ENCODE results near the gene PLPP1. TPM values are rescaled to one million over a fixed set of nuclear protein-coding genes. Genes with fewer than 3 reads are reported as not detected.
A peak's percentile ranks its signal among the peaks of the same experiment; 100 is the strongest.

The PLPP1 gene
- total RNA-seq, 1 donor from 2014 or later: 75.9 TPM

GRCh38 chr5:55467862-55468551 is 66.8 kb downstream of the PLPP1 start:
- intact Hi-C loops (cut with DNase I): no loop called here
- DNase-seq (no peak), ATAC-seq (ENCODE audit: poor library complexity) (no peak)

- DNase-seq (no peak), ATAC-seq (ENCODE audit: poor library complexity) (no peak)
- intact Hi-C loops (cut with DNase I): no loop called here
Observed at GRCh38 chr5:55463613-55464012, 71.2 kb downstream of the PLPP1 start.

GRCh38 chr5:55459572-55459971 is 75.2 kb downstream of the PLPP1 start:
- intact Hi-C loops (cut with DNase I): no loop called here
- no peak for DNase-seq
- no peak for ATAC-seq (ENCODE audit: poor library complexity)

- DNase-seq (no peak), ATAC-seq (ENCODE audit: poor library complexity) (no peak)
- intact Hi-C loops (cut with DNase I): no loop called here
Observed at GRCh38 chr5:55456216-55456895, 78.4 kb downstream of the PLPP1 start.

GRCh38 chr5:55454282-55454681 is 80.5 kb downstream of the PLPP1 start:
- DNase-seq (no peak), ATAC-seq (ENCODE audit: poor library complexity) (no peak)
- intact Hi-C loops (cut with DNase I): no loop called here

GRCh38 chr5:55453211-55453610 is 81.6 kb downstream of the PLPP1 start:
- intact Hi-C loops (cut with DNase I): no loop called here
- no peak for DNase-seq
- ATAC-seq (ENCODE audit: poor library complexity): no peak

GRCh38 chr5:55451976-55452375 is 82.8 kb downstream of the PLPP1 start:
- DNase-seq: no peak
- no peak for ATAC-seq (ENCODE audit: poor library complexity)
- intact Hi-C loops (cut with DNase I): no loop called here

GRCh38 chr5:55450050-55450765 is 84.6 kb downstream of the PLPP1 start:
- ATAC-seq (ENCODE audit: poor library complexity): peak; percentile 5

GRCh38 chr5:55446640-55447351 is 88.0 kb downstream of the PLPP1 start:
- peak; percentile 66 for ATAC-seq (ENCODE audit: poor library complexity)
- DNase-seq: no peak
- intact Hi-C loops (cut with DNase I): no loop called here

More at GRCh38 chr5:55450050-55450765, 84.6 kb downstream of the PLPP1 start:
- intact Hi-C loops (cut with DNase I): no loop called here
- DNase-seq: no peak

GRCh38 chr5:55445791-55446190 is 89.0 kb downstream of the PLPP1 start:
- ATAC-seq (ENCODE audit: poor library complexity) (no peak), DNase-seq (no peak)
- intact Hi-C loops (cut with DNase I): no loop called here

- ATAC-seq (ENCODE audit: poor library complexity): no peak
- DNase-seq: no peak
- intact Hi-C loops (cut with DNase I): no loop called here
Observed at GRCh38 chr5:55441954-55442353, 92.8 kb downstream of the PLPP1 start.

- intact Hi-C loops (cut with DNase I): no loop called here
- no peak for DNase-seq
- peak; percentile 51 for ATAC-seq (ENCODE audit: poor library complexity)
Observed at GRCh38 chr5:55441107-55441771, 93.5 kb downstream of the PLPP1 start.

GRCh38 chr5:55440188-55440646 is 94.5 kb downstream of the PLPP1 start:
- no peak for DNase-seq
- intact Hi-C loops (cut with DNase I): no loop called here
- ATAC-seq (ENCODE audit: poor library complexity): peak; percentile 36

- ATAC-seq (ENCODE audit: poor library complexity): peak; percentile 27
- no peak for DNase-seq
- intact Hi-C loops (cut with DNase I): no loop called here
Observed at GRCh38 chr5:55438998-55439397, 95.8 kb downstream of the PLPP1 start.

- ATAC-seq (ENCODE audit: poor library complexity): peak; percentile 9
- intact Hi-C loops (cut with DNase I): no loop called here
- no peak for DNase-seq
Observed at GRCh38 chr5:55437859-55438206, 96.9 kb downstream of the PLPP1 start.

GRCh38 chr5:55437452-55437851 is 97.3 kb downstream of the PLPP1 start:
- intact Hi-C loops (cut with DNase I): no loop called here
- DNase-seq (no peak), ATAC-seq (ENCODE audit: poor library complexity) (no peak)

- intact Hi-C loops (cut with DNase I): no loop called here
- ATAC-seq (ENCODE audit: poor library complexity) (no peak), DNase-seq (no peak)
Observed at GRCh38 chr5:55432549-55432948, 102.2 kb downstream of the PLPP1 start.

GRCh38 chr5:55429613-55430253 is 105.0 kb downstream of the PLPP1 start:
- peak; percentile 13 for ATAC-seq (ENCODE audit: poor library complexity)
- intact Hi-C loops (cut with DNase I): no loop called here
- DNase-seq: no peak
